Measurements from ENCODE around the gene ESM1. TPM values are rescaled to one million over a fixed set of nuclear protein-coding genes. Genes with fewer than 3 reads are reported as not detected.

Gene ESM1
- total and polyA plus RNA-seq, 2 donors from 2014 or later, result 0.38 to 6.1 TPM

GRCh38 chr5:54981928-54982327 is 3.5 kb downstream of the ESM1 start:
- no peaks in the 10 kb centered on the region for H3K27me3 ChIP-seq (ENCODE audit: control insufficient read depth, insufficient read depth, low read length)
- intact Hi-C loops (cut with DNase I), result no loop called here
- H3K4me1 ChIP-seq (ENCODE audit: control insufficient read depth in 2 of 3, insufficient read depth in 2 of 3, low read depth in 1 of 3, low read length in 3 of 3), result no peaks in the 10 kb centered on the region
- H3K36me3 ChIP-seq (ENCODE audit: control insufficient read depth in 2 of 3, insufficient read depth in 3 of 3, low read length in 3 of 3), result no peaks in the 10 kb centered on the region
- H3K9me3 ChIP-seq (ENCODE audit: control insufficient read depth in 2 of 3, insufficient read depth in 1 of 3, low read length in 3 of 3), result no peaks in the 10 kb centered on the region
- TF ChIP-seq, protein P1, sequence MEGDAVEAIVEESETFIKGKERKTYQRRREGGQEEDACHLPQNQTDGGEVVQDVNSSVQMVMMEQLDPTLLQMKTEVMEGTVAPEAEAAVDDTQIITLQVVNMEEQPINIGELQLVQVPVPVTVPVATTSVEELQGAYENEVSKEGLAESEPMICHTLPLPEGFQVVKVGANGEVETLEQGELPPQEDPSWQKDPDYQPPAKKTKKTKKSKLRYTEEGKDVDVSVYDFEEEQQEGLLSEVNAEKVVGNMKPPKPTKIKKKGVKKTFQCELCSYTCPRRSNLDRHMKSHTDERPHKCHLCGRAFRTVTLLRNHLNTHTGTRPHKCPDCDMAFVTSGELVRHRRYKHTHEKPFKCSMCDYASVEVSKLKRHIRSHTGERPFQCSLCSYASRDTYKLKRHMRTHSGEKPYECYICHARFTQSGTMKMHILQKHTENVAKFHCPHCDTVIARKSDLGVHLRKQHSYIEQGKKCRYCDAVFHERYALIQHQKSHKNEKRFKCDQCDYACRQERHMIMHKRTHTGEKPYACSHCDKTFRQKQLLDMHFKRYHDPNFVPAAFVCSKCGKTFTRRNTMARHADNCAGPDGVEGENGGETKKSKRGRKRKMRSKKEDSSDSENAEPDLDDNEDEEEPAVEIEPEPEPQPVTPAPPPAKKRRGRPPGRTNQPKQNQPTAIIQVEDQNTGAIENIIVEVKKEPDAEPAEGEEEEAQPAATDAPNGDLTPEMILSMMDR (IDR thresholded peaks at IDR 0.05; ENCODE audit: borderline replicate concordance, extremely low read depth, insufficient read depth), result no peak
- H3K4me3 ChIP-seq (ENCODE audit: low read length in 3 of 3), result peak overlapping the region in 2 of 3 donors; percentile 36 to 49
- FAIRE-seq (no peak), DNase-seq (no peak)
- H3K9ac ChIP-seq (ENCODE audit: low read length in 3 of 3), result no peak overlapping the region
- H3K27ac ChIP-seq (ENCODE audit: low read depth in 2 of 2, low read length in 2 of 2), result peak overlapping the region in 1 of 2 donors; percentile 15

- H3K9me3 ChIP-seq (ENCODE audit: control insufficient read depth in 2 of 3, insufficient read depth in 1 of 3, low read length in 3 of 3), result no peaks in the 10 kb centered on the region
- no peak for FAIRE-seq
- H3K36me3 ChIP-seq (ENCODE audit: control insufficient read depth in 2 of 3, insufficient read depth in 3 of 3, low read length in 3 of 3), result no peaks in the 10 kb centered on the region
- DNase-seq, result no peak
- intact Hi-C loops (cut with DNase I), result no loop called here
- no peak overlapping the region for H3K27ac ChIP-seq (ENCODE audit: low read depth in 2 of 2, low read length in 2 of 2)
- H3K4me3 ChIP-seq (ENCODE audit: low read length in 3 of 3), result no peak overlapping the region
- no peaks in the 10 kb centered on the region for H3K4me1 ChIP-seq (ENCODE audit: control insufficient read depth in 2 of 3, insufficient read depth in 2 of 3, low read depth in 1 of 3, low read length in 3 of 3)
- H3K9ac ChIP-seq (ENCODE audit: low read length in 3 of 3), result no peak overlapping the region
- TF ChIP-seq, protein P1 (IDR thresholded peaks at IDR 0.05; ENCODE audit: borderline replicate concordance, extremely low read depth, insufficient read depth), result no peak
- no peaks in the 10 kb centered on the region for H3K27me3 ChIP-seq (ENCODE audit: control insufficient read depth, insufficient read depth, low read length)
Measured at GRCh38 chr5:54975701-54976100, 9.7 kb downstream of the ESM1 start.

DNA sequence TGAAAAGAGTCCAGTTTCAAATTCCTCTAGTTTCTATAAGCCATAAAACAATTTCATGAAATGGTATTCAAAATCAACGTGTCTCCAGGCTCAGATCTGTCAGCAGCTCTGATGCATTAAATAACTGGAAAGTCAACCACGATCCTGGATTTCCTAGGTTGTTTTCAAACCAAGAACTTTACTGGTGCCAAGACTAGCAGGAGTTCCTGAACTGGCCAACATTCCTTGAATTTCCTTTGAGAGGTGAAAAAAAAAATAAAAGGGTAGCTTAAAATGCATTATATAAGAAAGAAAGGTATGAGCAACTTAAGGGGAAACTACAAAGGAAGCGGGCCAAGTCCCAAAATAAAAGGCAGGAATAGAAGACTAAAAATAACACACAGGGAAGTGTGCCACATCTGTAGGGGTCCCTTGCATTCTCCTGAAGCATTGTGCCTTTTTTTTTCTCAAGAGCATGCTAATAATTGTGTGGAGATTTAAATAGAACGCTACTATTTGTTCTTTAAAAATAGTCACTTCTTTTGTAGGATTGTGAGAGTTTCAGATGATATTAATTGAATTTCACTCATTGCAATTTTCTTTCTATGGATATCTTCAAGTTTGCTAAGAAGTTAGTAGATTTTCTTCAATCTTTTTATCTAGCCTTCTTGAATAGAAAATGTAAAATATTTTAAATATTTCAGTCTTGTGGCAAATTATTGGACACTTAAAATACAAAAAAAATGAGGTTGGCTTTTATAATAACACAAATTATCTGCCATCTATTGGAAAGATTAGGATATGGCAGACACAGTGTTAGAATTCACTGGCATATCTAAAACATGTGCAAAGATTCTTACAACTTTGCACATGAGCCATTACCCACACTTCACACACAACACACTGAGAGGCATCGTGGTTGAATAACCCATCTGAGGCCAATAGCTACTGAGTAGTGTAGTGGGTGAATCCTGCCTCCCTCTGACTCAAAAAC is 15.3 kb downstream of the ESM1 start:
- intact Hi-C loops (cut with DNase I), result no loop called here
- Histone ChIP-seq H3K27ac (ENCODE audit: low read depth in 2 of 2, low read length in 2 of 2) (no peak overlapping the region), H3K36me3 (ENCODE audit: control insufficient read depth in 2 of 3, insufficient read depth in 3 of 3, low read length in 3 of 3) (no peaks in the 10 kb centered on the region), H3K4me3 (ENCODE audit: low read length in 3 of 3) (no peak overlapping the region), H3K9me3 (ENCODE audit: control insufficient read depth in 2 of 3, insufficient read depth in 1 of 3, low read length in 3 of 3) (no peaks in the 10 kb centered on the region), H3K4me1 (ENCODE audit: control insufficient read depth in 2 of 3, insufficient read depth in 2 of 3, low read depth in 1 of 3, low read length in 3 of 3) (no peaks in the 10 kb centered on the region), H3K9ac (ENCODE audit: low read length in 3 of 3) (no peak overlapping the region), H3K27me3 (ENCODE audit: control insufficient read depth, insufficient read depth, low read length) (no peaks in the 10 kb centered on the region)
- no peak for FAIRE-seq
- no peak for DNase-seq
- TF ChIP-seq, protein P1 (IDR thresholded peaks at IDR 0.05; ENCODE audit: borderline replicate concordance, extremely low read depth, insufficient read depth), result no peak
